Activated T-cell treated with anti-CD3 and anti-CD28 coated beads, Interleukin-2, amount 50 U/mL, for 4 hours (primary cell): Measurements from ENCODE around the gene OVCA2. TPM values are rescaled to one million over a fixed set of nuclear protein-coding genes. Genes with fewer than 3 reads are reported as not detected.

Source experiments
- ATAC-seq, 2 donors: fragments of 200-7000 bp; cut with Tn5 transposase; one replicate each; pipeline ENCODE4 v1.10.0; 2021
- DNase-seq: peaks from one replicate; pipeline ENCODE4 v3.0.0-alpha.2; 2020
- H3K27me3 Mint-ChIP-seq: one replicate; pipeline ENCODE4 v1.8.0; 2021; ENCODE audit warnings: low read depth, mixed read lengths
- H3K36me3 Mint-ChIP-seq: one replicate; pipeline ENCODE4 v1.8.0; 2022; ENCODE audit warnings: mixed read lengths; ENCODE audit not compliant: insufficient read depth
- H3K4me1 Mint-ChIP-seq: one replicate; pipeline ENCODE4 v1.8.0; 2021; ENCODE audit warnings: low read depth, mixed read lengths
- H3K4me3 Mint-ChIP-seq: one replicate; pipeline ENCODE4 v1.8.0; 2021; ENCODE audit warnings: mild to moderate bottlenecking, moderate library complexity, mixed read lengths
- H3K9me3 Mint-ChIP-seq: one replicate; pipeline ENCODE4 v1.8.0; 2021; ENCODE audit warnings: mixed read lengths
- total RNA-seq, 3 donors: library from RNA; stranded (reverse); gene quantifications; one replicate each; pipeline ENCODE4 v1.2.1, GENCODE V29; 2021

OVCA2 gene
- total RNA-seq, 3 donors from 2014 or later: 67.7 to 74.4 (median 70.7) TPM

DNA sequence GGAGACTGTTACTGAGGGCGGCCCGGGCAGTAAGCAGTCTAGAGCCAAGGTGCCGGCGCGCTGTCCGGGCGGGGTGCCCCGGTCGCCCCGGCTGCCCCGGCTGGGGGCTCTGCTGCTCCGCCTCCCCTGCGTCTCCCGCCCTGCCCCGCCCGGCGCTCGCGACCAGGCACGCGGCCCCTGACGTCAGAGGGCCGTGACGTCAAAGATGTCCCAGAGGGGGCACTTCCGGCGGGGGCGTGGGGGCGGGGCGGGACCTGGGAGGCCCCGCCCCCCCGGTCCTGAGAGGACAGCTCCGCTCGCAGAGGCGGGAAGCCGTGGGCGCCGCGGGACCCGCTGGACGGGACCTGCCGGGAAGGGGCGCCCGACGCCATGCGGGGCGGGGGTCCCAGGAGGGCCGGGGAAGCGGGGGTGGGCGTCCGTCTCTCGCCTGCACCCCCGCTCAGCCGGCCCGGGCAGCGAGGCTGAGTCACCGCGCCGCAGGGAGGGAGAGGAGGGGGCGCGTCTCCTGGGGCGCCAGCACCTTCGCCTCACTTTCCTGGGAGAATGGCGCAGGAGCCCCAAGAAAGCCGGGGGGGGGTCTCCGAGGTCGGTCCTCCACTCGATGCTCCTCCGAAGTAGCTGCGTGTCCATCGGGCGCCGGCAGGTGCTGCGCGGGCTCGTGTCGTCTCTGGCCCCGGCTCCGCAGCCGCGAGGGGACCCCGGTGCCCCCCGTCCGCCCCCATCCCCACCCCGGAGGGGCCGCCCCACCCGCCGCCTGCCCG, 8.7 kb downstream of the OVCA2 start:
- no peak overlapping the region for H3K4me3 Mint-ChIP-seq
- peak; percentile 15 to 24 for ATAC-seq

DNA sequence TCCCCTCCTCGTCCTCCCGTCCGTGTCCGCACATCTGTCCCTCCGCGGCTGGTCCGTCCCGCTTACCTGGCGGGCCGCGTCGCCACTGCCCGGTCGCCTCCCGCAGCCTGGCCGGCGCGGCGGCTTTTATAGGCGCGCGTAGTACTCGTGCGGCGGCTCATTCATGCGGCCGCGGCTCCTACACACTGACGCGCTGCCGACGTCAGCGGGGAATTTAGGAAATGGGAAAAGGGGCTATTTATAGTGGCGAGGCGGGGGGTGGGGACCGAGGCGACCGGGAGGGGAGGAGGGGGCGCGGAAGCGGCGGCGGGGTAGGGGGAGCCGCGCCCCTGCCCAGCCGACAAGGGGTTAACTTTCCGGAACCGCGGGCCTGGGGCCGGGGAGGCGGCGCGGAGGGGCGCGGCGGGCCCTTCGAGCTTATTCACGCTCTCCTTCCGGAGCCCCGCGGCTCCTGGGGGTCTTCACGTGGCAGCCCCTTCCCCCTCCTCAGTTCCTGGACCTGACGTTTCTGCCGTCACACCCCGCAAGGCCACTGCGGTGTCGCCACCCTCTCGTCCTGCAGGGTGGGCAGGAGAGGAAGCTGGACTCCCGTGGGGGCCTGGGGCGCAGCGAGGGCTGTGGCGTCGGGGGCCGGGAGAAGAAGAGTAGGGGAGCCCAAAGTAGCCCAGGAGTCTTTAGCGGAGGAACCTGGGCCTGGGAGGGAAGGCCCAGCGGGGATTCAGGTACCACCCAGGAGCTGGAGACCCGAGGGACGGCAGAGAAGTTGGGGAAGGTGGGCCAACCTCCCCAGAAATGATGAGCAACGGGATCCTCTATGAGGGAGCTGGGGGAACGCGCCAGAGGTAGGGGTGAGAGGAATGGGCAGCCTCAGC, 9.5 kb downstream of the OVCA2 start:
- peaks cover 28% of the 10 kb centered on the region for H3K4me1 Mint-ChIP-seq
- no peaks in the 10 kb centered on the region for H3K9me3 Mint-ChIP-seq
- no peak for ATAC-seq
- H3K27me3 Mint-ChIP-seq: peaks cover 5% of the 10 kb centered on the region
- DNase-seq: no peak
- peak overlapping the region; percentile 26 for H3K4me3 Mint-ChIP-seq
- no peaks in the 10 kb centered on the region for H3K36me3 Mint-ChIP-seq

More for the DNA sequence above, 8.7 kb downstream of the OVCA2 start:
- Mint-ChIP-seq H3K9me3 (no peaks in the 10 kb centered on the region), H3K27me3 (peaks cover 5% of the 10 kb centered on the region), H3K4me1 (peaks cover 28% of the 10 kb centered on the region), H3K36me3 (no peaks in the 10 kb centered on the region)
- peak; percentile 74 for DNase-seq

DNA sequence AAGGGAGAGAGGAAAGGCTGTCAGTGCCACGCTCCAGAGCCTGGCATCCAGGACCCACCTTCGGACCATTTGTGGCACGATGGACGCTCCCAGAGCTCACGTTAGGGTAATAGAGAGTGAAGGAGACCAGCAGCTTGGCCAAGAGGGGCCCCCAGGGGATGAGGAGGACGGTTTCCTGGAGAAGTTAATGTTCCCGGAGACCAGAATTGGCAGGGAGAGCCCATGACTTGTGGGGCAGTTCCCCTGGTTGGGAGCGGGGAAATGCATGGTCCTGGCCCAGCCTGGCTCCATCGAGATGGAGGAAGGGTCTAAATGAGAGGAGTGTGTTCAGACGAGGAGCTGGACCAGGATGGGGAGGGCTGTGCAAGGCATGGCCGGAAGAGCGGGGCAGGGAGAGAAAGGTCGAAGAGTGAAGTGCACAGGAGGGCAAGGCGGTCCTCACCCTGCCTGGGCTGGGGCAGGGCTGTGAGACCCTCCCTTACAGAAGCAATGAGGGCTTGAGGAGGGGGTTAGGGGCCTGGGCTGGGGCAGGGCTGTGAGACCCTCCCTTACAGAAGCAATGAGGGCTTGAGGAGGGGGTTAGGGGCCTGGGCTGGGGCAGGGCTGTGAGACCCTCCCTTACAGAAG, 10.2 kb downstream of the OVCA2 start:
- no peak for DNase-seq
- peak overlapping the region; percentile 47 for H3K4me3 Mint-ChIP-seq
- no peaks in the 10 kb centered on the region for H3K9me3 Mint-ChIP-seq
- H3K27me3 Mint-ChIP-seq: peaks cover 5% of the 10 kb centered on the region
- peaks cover 30% of the 10 kb centered on the region for H3K4me1 Mint-ChIP-seq
- no peaks in the 10 kb centered on the region for H3K36me3 Mint-ChIP-seq
- ATAC-seq: no peak

DNA sequence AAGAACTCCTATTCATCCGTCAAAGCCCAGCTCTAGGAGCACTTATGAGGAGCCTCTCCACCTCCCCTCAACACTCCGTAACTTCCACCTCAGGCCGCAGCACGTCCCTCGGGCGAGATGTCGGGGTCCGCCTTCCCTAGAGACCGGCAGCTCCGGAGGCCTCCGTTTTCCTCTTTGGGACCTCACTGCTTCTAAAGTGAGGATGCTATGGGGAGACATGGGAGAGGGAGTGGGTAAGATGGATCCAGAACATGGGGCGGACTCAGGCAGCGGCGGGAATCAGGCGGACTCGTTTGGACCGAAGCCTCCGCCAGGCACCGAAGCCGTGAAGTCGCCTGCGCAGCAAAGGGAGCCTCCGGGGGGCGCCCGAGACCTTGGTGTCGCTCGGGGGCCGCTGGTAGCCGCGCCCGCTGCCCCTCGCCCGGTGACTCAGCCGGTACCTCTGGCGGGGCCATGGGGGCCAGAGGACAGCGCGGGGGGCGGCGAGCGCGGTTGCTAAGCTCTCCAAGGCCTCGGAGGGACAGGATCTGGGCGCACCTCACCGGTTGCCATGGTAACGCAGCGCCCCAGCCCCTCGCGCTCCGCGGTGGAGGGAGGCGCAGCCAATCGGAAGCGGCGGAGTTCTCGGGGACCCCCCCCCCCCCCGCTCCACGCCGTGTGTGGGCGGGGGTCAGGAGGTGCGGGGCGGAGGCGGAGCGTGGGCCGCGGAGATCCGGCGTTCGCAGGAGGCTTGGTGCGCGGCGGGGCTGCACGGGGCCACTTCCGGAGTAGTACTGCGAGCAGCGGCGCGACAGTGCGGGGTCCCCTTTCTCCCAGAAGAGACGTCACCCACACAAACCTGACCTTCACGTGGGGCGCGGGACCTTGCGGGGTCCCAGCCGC, 11.8 kb downstream of the OVCA2 start:
- Mint-ChIP-seq H3K27me3 (peaks cover 5% of the 10 kb centered on the region), H3K9me3 (no peaks in the 10 kb centered on the region), H3K36me3 (no peaks in the 10 kb centered on the region), H3K4me3 (peak overlapping the region; percentile 70), H3K4me1 (peaks cover 30% of the 10 kb centered on the region)
- peak; percentile 13 to 15 for ATAC-seq
- DNase-seq: peak; percentile 71

DNA sequence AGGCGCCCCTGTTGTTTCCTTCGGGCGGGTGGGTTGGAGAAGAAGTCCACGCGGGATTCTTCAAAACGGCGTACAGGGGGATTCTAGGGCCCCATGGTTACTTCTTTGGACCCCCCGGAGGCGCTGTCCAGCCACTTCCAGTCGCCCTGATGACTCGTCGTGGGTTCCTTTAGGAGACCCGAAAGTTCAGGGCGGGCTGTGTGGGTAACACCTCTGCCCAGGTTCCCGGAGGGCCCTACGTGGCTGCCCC, 12.4 kb downstream of the OVCA2 start:
- ATAC-seq (no peak), DNase-seq (no peak)
- Mint-ChIP-seq H3K4me1 (peaks cover 24% of the 10 kb centered on the region), H3K36me3 (no peaks in the 10 kb centered on the region), H3K4me3 (peak overlapping the region; percentile 70), H3K27me3 (peaks cover 5% of the 10 kb centered on the region), H3K9me3 (no peaks in the 10 kb centered on the region)

DNA sequence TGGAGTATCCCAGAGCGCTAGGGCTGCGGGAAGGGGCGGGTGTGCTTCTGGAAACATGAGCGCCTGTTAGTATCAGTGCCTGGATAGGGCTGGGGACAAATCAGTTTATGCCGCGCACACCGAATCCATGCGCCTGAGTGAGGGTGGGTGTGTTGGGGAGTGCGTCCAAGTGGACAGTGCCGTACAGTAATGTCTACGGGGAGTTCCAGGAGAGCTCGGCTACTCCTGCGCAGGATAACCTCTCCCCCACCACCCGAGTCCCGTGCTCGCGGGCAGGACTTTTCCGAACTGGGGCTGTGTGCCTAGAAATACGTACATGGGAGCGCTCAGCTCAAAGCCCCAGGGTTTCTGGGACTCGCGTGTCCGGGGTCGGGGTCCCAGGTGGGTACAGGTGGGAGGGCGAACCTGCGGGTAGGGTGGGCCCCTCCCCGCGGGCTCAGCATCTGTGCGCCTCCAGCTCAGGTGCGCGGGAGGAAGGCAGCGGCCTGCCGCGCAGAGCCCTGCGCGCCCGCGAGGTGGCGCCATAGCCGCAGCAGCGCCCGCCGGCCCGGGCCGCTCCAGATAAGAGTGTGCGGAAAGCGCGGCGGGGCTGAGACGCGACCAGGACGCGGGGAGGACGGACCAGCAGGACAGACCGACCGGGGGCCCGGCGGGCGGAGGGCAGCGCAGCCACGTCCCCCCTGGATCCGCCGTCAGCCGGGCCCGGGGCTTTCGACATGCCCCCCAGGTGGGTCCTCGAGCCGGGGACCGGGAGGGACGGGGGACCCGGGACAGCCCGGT, 12.9 kb downstream of the OVCA2 start, which contains the start of gene HIC1:
Gene HIC1, plus strand, starts transcription at position 592 of the 780 bp plus-strand sequence. CDS start 1,588 bp downstream, outside the sequence.
- H3K4me3 Mint-ChIP-seq: peak within 1 kb of the TSS; percentile 70
- H3K9me3 Mint-ChIP-seq: no peaks in the 10 kb centered on the region
- H3K4me1 Mint-ChIP-seq: peaks cover 24% of the 10 kb centered on the region
- peaks cover 3% of the 10 kb centered on the region for H3K36me3 Mint-ChIP-seq
- peak; percentile 59 to 66 for ATAC-seq
- peaks cover 10% of the 10 kb centered on the region for H3K27me3 Mint-ChIP-seq
- DNase-seq: peak; percentile 75

DNA sequence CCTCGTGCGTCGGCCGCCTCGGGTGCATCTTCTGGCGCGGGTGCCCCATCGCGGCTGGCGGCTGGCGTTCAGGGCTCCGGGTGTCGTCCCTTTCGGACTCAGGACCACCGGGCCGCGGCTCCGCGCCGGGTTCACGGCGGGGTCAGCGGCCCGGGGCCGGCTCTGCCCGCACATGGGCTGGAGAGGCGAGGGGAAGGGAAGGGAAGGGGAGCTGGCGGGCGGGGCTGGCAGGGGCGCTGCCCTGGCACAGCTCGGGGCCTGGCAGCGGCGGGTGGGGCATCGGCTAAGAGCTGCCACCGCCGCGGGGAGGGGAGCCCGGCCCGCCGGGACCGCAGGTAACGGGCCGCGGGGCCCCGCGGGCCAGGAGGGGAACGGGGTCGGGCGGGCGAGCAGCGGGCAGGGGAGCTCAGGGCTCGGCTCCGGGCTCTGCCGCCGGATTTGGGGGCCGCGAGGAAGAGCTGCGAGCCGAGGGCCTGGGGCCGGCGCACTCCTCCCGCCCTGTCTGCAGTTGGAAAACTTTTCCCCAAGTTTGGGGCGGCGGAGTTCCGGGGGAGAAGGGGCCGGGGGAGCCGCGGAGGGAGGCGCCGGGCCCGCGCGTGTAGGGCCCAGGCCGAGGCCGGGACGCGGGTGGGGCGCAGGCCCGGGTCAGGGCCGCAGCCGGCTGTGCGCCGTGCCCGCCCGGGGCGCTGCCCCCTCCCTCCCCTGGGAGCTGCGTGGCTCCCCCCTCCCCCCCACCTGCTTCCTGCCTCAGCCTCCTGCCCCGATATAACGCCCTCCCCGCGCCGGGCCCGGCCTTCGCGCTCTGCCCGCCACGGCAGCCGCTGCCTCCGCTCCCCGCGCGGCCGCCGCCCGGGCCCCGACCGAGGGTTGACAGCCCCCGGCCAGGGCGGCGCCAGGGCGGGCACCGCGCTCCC, 13.7 kb downstream of the OVCA2 start:
- Mint-ChIP-seq H3K9me3 (no peaks in the 10 kb centered on the region), H3K27me3 (peaks cover 13% of the 10 kb centered on the region), H3K4me3 (peak overlapping the region; percentile 70), H3K4me1 (peaks cover 27% of the 10 kb centered on the region), H3K36me3 (peaks cover 10% of the 10 kb centered on the region)
- DNase-seq: no peak
- peak; percentile 6 for ATAC-seq

DNA sequence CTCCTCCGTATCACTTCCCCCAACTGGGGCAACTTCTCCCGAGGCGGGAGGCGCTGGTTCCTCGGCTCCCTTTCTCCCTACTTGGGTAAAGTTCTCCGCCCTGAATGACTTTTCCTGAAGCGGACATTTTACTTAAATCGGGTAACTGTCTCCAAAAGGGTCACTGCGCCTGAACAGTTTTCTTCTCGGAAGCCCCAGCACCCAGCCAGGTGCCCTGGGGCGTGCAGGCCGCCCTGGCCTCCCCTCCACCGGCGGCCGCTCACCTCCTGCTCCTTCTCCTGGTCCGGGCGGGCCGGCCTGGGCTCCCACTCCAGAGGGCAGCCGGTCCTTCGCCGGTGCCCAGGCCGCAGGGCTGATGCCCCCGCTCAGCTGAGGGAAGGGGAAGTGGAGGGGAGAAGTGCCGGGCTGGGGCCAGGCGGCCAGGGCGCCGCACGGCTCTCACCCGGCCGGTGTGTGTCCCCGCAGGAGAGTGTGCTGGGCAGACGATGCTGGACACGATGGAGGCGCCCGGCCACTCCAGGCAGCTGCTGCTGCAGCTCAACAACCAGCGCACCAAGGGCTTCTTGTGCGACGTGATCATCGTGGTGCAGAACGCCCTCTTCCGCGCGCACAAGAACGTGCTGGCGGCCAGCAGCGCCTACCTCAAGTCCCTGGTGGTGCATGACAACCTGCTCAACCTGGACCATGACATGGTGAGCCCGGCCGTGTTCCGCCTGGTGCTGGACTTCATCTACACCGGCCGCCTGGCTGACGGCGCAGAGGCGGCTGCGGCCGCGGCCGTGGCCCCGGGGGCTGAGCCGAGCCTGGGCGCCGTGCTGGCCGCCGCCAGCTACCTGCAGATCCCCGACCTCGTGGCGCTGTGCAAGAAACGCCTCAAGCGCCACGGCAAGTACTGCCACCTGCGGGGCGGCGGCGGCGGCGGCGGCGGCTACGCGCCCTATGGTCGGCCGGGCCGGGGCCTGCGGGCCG, 14.7 kb downstream of the OVCA2 start:
- Mint-ChIP-seq H3K27me3 (peaks cover 15% of the 10 kb centered on the region), H3K4me3 (peak overlapping the region; percentile 70), H3K4me1 (peaks cover 27% of the 10 kb centered on the region), H3K36me3 (peaks cover 14% of the 10 kb centered on the region), H3K9me3 (no peaks in the 10 kb centered on the region)
- DNase-seq (peak; percentile 49), ATAC-seq (no peak)

DNA sequence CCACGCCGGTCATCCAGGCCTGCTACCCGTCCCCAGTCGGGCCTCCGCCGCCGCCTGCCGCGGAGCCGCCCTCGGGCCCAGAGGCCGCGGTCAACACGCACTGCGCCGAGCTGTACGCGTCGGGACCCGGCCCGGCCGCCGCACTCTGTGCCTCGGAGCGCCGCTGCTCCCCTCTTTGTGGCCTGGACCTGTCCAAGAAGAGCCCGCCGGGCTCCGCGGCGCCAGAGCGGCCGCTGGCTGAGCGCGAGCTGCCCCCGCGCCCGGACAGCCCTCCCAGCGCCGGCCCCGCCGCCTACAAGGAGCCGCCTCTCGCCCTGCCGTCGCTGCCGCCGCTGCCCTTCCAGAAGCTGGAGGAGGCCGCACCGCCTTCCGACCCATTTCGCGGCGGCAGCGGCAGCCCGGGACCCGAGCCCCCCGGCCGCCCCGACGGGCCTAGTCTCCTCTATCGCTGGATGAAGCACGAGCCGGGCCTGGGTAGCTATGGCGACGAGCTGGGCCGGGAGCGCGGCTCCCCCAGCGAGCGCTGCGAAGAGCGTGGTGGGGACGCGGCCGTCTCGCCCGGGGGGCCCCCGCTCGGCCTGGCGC, 15.4 kb downstream of the OVCA2 start:
- ATAC-seq (no peak), DNase-seq (no peak)
- Mint-ChIP-seq H3K27me3 (peaks cover 10% of the 10 kb centered on the region), H3K36me3 (peaks cover 21% of the 10 kb centered on the region), H3K4me3 (no peak overlapping the region), H3K9me3 (no peaks in the 10 kb centered on the region), H3K4me1 (peaks cover 21% of the 10 kb centered on the region)

DNA sequence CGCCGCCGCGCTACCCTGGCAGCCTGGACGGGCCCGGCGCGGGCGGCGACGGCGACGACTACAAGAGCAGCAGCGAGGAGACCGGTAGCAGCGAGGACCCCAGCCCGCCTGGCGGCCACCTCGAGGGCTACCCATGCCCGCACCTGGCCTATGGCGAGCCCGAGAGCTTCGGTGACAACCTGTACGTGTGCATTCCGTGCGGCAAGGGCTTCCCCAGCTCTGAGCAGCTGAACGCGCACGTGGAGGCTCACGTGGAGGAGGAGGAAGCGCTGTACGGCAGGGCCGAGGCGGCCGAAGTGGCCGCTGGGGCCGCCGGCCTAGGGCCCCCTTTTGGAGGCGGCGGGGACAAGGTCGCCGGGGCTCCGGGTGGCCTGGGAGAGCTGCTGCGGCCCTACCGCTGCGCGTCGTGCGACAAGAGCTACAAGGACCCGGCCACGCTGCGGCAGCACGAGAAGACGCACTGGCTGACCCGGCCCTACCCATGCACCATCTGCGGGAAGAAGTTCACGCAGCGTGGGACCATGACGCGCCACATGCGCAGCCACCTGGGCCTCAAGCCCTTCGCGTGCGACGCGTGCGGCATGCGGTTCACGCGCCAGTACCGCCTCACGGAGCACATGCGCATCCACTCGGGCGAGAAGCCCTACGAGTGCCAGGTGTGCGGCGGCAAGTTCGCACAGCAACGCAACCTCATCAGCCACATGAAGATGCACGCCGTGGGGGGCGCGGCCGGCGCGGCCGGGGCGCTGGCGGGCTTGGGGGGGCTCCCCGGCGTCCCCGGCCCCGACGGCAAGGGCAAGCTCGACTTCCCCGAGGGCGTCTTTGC, 16.2 kb downstream of the OVCA2 start:
- Mint-ChIP-seq H3K9me3 (no peaks in the 10 kb centered on the region), H3K27me3 (peaks cover 10% of the 10 kb centered on the region), H3K36me3 (peaks cover 25% of the 10 kb centered on the region), H3K4me1 (peaks cover 20% of the 10 kb centered on the region), H3K4me3 (no peak overlapping the region)
- DNase-seq (no peak), ATAC-seq (no peak)
